Osteoblast (primary cell): ENCODE data around the gene PLXND1. TPM values are rescaled to one million over a fixed set of nuclear protein-coding genes. Genes with fewer than 3 reads are reported as not detected.

Experiments used
- DNase-seq: peaks from one replicate; pipeline ENCODE4 v3.0.0; 2011; ENCODE audit warnings: low spot score, mixed read lengths; ENCODE audit not compliant: insufficient read length; ENCODE audit errors: missing footprints
- H2AFZ ChIP-seq: 2 replicates; pipeline ENCODE4 v1.6.0; 2011; ENCODE audit warnings: mild to moderate bottlenecking, low read length
- H3K27ac ChIP-seq: 2 replicates; pipeline ENCODE4 v1.5.1; 2011; ENCODE audit warnings: mild to moderate bottlenecking, low read depth, low read length, moderate library complexity
- H3K27me3 ChIP-seq: 2 replicates; pipeline ENCODE4 v1.6.0; 2012; ENCODE audit warnings: mild to moderate bottlenecking, control low read depth, inconsistent platforms, low read length, moderate library complexity; ENCODE audit not compliant: insufficient read depth
- H3K36me3 ChIP-seq: 2 replicates; pipeline ENCODE4 v1.5.1; 2011; ENCODE audit warnings: mild to moderate bottlenecking, low read length, control low read depth, moderate library complexity; ENCODE audit not compliant: insufficient read depth
- H3K4me1 ChIP-seq: 2 replicates; pipeline ENCODE4 v1.5.1; 2011; ENCODE audit warnings: mild to moderate bottlenecking, low read length, control low read depth, moderate library complexity; ENCODE audit not compliant: insufficient read depth
- H3K4me2 ChIP-seq: 2 replicates; pipeline ENCODE4 v1.6.0; 2011; ENCODE audit warnings: mild to moderate bottlenecking, low read length; ENCODE audit not compliant: insufficient read depth
- H3K4me3 ChIP-seq: fragments of 200-600 bp; sonication (generic); 3 replicates; pipeline ENCODE4 v1.5.1; 2012; ENCODE audit warnings: mild to moderate bottlenecking, low read length, inconsistent platforms; ENCODE audit not compliant: insufficient read depth
- H3K79me2 ChIP-seq: 2 replicates; pipeline ENCODE4 v1.6.0; 2012; ENCODE audit warnings: mild to moderate bottlenecking, low read length, control low read depth, inconsistent platforms; ENCODE audit not compliant: insufficient read depth
- H3K9me3 ChIP-seq: 2 replicates; pipeline ENCODE4 v1.5.1; 2011; ENCODE audit warnings: low read depth, low read length, control low read depth
- H4K20me1 ChIP-seq: 2 replicates; pipeline ENCODE4 v1.6.0; 2012; ENCODE audit warnings: mild to moderate bottlenecking, low read length, control low read depth; ENCODE audit not compliant: insufficient read depth
- total RNA-seq: library from RNA; depleted of rRNA; stranded (reverse); fragments of >200 nt; gene quantifications from 2 replicates; pipeline ENCODE4 v1.2.3, GENCODE V29; 2012
- TF ChIP-seq, protein P1 (sequence below): IDR thresholded peaks from 2 replicates; pipeline ENCODE4 v1.5.1; 2011; ENCODE audit warnings: mild to moderate bottlenecking, low read depth, low read length, moderate library complexity; ENCODE audit errors: extremely low read depth

The PLXND1 gene
- total RNA-seq, 1 donor, result 134 TPM

DNA sequence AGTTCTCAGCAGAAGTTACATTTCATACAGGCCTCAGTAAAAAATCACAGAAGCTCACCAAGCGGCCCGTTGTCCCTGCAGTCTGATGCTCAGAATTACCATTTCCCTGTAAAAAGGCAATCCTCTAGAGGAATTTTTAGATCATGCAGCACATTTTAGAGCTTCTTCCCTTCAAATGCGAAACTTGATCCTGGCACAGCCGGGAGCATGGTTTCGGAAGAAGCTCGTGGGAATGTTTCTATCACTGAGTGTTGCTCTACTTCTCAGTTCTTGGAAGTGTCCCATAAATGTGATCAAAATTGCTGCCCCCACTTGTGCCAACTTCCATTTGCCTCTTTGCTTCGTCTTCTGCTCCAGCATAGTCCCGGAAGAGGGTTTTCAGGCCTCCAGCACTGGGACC lies 67.3 kb downstream of the PLXND1 start:
- Histone ChIP-seq H3K4me2 (no peak overlapping the region), H3K4me1 (no peaks in the 10 kb centered on the region), H4K20me1 (no peaks in the 10 kb centered on the region), H3K4me3 (no peak overlapping the region), H3K36me3 (no peaks in the 10 kb centered on the region), H2AFZ (peak overlapping the region; percentile 39), H3K27me3 (no peaks in the 10 kb centered on the region), H3K9me3 (no peaks in the 10 kb centered on the region), H3K79me2 (no peaks in the 10 kb centered on the region), H3K27ac (no peak overlapping the region)
- no peak for DNase-seq
- TF ChIP-seq, protein P1, sequence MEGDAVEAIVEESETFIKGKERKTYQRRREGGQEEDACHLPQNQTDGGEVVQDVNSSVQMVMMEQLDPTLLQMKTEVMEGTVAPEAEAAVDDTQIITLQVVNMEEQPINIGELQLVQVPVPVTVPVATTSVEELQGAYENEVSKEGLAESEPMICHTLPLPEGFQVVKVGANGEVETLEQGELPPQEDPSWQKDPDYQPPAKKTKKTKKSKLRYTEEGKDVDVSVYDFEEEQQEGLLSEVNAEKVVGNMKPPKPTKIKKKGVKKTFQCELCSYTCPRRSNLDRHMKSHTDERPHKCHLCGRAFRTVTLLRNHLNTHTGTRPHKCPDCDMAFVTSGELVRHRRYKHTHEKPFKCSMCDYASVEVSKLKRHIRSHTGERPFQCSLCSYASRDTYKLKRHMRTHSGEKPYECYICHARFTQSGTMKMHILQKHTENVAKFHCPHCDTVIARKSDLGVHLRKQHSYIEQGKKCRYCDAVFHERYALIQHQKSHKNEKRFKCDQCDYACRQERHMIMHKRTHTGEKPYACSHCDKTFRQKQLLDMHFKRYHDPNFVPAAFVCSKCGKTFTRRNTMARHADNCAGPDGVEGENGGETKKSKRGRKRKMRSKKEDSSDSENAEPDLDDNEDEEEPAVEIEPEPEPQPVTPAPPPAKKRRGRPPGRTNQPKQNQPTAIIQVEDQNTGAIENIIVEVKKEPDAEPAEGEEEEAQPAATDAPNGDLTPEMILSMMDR, result no peak

DNA sequence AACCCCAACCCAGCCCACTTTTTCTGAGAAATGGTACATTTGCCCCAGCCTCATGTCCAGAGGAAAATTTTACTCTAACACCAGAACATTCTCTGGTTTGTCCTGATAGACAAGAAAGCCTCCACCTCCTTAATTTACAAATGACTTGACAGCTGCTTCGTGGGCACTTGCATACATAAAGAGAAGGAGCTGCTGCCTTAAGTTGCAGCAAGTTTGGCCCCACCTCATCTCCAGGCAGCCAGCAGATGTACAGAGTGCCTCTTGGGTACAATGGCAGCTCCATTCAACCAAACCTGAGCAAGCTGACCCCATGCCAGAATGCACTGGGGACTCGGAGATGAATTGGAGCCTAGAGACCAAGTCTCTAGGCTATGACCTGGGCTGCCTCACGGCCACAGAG lies 69.7 kb downstream of the PLXND1 start:
- Histone ChIP-seq H3K27me3 (no peaks in the 10 kb centered on the region), H3K79me2 (no peaks in the 10 kb centered on the region), H3K9me3 (no peaks in the 10 kb centered on the region), H4K20me1 (no peaks in the 10 kb centered on the region), H3K4me3 (no peak overlapping the region), H3K27ac (no peak overlapping the region), H3K4me2 (no peak overlapping the region), H3K36me3 (no peaks in the 10 kb centered on the region), H2AFZ (no peak overlapping the region), H3K4me1 (no peaks in the 10 kb centered on the region)
- no peak for DNase-seq
- TF ChIP-seq, protein P1, result no peak

DNA sequence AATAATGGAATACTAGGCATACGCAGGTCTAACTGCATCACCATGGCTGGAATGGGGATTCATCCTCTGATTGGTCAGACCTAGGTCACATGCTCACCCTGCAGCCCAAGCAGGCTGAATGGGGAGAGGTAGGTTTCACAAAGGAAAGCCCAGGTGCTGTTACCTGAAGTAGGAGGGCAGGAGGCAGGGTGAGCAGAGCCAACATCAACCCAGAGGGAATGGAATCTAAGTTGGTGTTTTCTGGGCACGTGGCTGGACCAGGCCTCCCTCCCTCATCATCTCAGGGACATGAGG lies 70.2 kb downstream of the PLXND1 start:
- Histone ChIP-seq H3K9me3 (no peaks in the 10 kb centered on the region), H3K27me3 (no peaks in the 10 kb centered on the region), H3K79me2 (no peaks in the 10 kb centered on the region), H3K4me1 (no peaks in the 10 kb centered on the region), H3K36me3 (no peaks in the 10 kb centered on the region), H3K4me3 (no peak overlapping the region), H3K4me2 (no peak overlapping the region), H3K27ac (no peak overlapping the region), H2AFZ (no peak overlapping the region), H4K20me1 (no peaks in the 10 kb centered on the region)
- DNase-seq, result no peak
- TF ChIP-seq, protein P1, result no peak

DNA sequence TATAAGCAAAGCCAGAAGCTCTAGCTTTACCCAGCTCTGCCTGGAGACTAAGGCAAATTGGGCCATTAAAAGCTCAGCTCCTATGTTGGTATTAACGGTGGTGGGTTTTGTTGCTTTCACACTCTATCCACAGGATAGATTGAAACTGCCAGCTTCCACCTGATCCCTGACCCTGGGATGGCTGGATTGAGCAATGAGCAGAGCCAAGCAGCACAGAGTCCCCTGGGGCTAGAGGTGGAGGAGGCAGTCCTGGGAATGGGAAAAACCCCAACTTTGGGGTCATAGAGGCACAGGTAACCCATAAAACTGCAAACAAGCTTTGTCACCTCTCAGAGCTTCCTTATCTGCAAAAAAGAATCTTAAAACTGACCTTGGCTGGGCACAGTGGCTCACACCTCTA lies 71.4 kb downstream of the PLXND1 start:
- Histone ChIP-seq H3K36me3 (no peaks in the 10 kb centered on the region), H3K79me2 (no peaks in the 10 kb centered on the region), H3K27me3 (no peaks in the 10 kb centered on the region), H3K4me3 (no peak overlapping the region), H3K27ac (no peak overlapping the region), H2AFZ (no peak overlapping the region), H3K4me1 (peaks cover 6% of the 10 kb centered on the region), H3K4me2 (no peak overlapping the region), H4K20me1 (no peaks in the 10 kb centered on the region), H3K9me3 (no peaks in the 10 kb centered on the region)
- DNase-seq, result no peak
- TF ChIP-seq, protein P1, result no peak
